OCI-LY1 (cell line): Measurements from ENCODE around the gene LMBRD2.

Experiments
- CTCF ChIP-seq: fragments of 200-600 bp; sonication (generic), shearing (Covaris generic); IDR thresholded peaks from 2 replicates; pipeline ENCODE4 v1.5.1; 2017; ENCODE audit warnings: mild to moderate bottlenecking, antibody characterized with exemption, low read length, moderate library complexity, mixed read lengths
- EZH2 ChIP-seq: fragments of 200-600 bp; sonication (generic), shearing (Covaris generic); IDR thresholded peaks from 2 replicates; pipeline ENCODE4 v1.8.0; 2017; ENCODE audit warnings: borderline replicate concordance, mixed run types, mild to moderate bottlenecking, antibody characterized with exemption, low read length, moderate library complexity, mixed read lengths

DNA sequence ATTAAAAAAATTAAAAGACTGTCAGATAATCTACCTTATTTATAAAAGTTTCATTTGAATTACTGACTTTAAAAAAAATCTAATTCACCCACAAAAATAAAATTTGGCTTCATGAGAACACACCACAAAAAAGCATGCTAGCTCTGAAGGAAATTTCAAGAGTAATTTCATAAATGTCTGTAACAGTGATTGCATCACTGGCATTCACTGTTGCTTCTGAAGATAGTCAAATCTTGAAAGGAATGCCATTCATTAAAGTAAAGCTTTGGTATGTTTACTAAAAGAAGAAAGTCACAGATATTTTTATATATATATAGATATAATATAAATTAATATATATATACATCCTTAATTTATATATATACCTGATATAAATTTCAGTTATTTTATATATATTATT lies 46.6 kb upstream of the LMBRD2 start:
- no peak for TF ChIP-seq CTCF
- TF ChIP-seq EZH2, result no peak
